ENCODE results near the gene CSAD.

- TF ChIP-seq, protein P1, sequence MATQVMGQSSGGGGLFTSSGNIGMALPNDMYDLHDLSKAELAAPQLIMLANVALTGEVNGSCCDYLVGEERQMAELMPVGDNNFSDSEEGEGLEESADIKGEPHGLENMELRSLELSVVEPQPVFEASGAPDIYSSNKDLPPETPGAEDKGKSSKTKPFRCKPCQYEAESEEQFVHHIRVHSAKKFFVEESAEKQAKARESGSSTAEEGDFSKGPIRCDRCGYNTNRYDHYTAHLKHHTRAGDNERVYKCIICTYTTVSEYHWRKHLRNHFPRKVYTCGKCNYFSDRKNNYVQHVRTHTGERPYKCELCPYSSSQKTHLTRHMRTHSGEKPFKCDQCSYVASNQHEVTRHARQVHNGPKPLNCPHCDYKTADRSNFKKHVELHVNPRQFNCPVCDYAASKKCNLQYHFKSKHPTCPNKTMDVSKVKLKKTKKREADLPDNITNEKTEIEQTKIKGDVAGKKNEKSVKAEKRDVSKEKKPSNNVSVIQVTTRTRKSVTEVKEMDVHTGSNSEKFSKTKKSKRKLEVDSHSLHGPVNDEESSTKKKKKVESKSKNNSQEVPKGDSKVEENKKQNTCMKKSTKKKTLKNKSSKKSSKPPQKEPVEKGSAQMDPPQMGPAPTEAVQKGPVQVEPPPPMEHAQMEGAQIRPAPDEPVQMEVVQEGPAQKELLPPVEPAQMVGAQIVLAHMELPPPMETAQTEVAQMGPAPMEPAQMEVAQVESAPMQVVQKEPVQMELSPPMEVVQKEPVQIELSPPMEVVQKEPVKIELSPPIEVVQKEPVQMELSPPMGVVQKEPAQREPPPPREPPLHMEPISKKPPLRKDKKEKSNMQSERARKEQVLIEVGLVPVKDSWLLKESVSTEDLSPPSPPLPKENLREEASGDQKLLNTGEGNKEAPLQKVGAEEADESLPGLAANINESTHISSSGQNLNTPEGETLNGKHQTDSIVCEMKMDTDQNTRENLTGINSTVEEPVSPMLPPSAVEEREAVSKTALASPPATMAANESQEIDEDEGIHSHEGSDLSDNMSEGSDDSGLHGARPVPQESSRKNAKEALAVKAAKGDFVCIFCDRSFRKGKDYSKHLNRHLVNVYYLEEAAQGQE (IDR thresholded peaks at IDR 0.05; ENCODE audit: insufficient read depth in 1 of 2, low read depth in 2 of 2, low read length in 2 of 2), result no peak
- TF ChIP-seq POLR2AphosphoS5 (IDR thresholded peaks at IDR 0.05; ENCODE audit: low read depth, low read length), result no peak
Observed at GRCh38 chr12:53217051-53217930, 36.6 kb upstream of the CSAD start.

Data from PFSK-1 (cell line).